ENCODE results near the gene SLC35A1. TPM values are rescaled to one million over a fixed set of nuclear protein-coding genes. Genes with fewer than 3 reads are reported as not detected.

SLC35A1 gene
- total RNA-seq, 4 donors from 2014 or later: 8.0 to 43.3 (median 22.7) TPM

- intact Hi-C loops (cut with DNase I; ENCODE audit: low total_unique reads): no loop called here
- Histone ChIP-seq H3K27ac (no peak overlapping the region), H3K4me1 (no peaks in the 10 kb centered on the region), H3K27me3 (no peaks in the 10 kb centered on the region), H3K9me3 (no peaks in the 10 kb centered on the region), H3K4me3 (no peak overlapping the region), H3K36me3 (peaks cover 0 to 47% (median 20%) of the 10 kb centered on the region in 4 donors)
- DNase-seq: no peak
- TF ChIP-seq POLR2A (IDR thresholded peaks at IDR 0.05) (no peak), POLR2AphosphoS5 (IDR thresholded peaks at IDR 0.05) (no peak), CTCF (IDR thresholded peaks at IDR 0.05) (no peak), EP300 (IDR thresholded peaks at IDR 0.05; ENCODE audit: low read depth) (no peak)
- WGBS, 2 donors (ENCODE audit: low coverage in 1 of 2): 93 to 95% methylated on average over 4 of the region's 4 CpGs
- in situ Hi-C loops (cut with MboI; ENCODE audit: low pct_ligation_motif_present in 1 of 4, low pct_unique_long_range_greater_than_20kb in 1 of 4, low sequenced_read_pairs in 3 of 4): no loop called here
Measured at GRCh38 chr6:87543696-87544473, 71.1 kb downstream of the SLC35A1 start.

- TF ChIP-seq POLR2AphosphoS5 (IDR thresholded peaks at IDR 0.05) (no peak), CTCF (IDR thresholded peaks at IDR 0.05) (no peak), EP300 (IDR thresholded peaks at IDR 0.05; ENCODE audit: low read depth) (no peak)
- no peak overlapping the region for H3K4me3 ChIP-seq
- intact Hi-C loops (cut with DNase I; ENCODE audit: low total_unique reads): no loop called here
- DNase-seq: no peak
- no peak overlapping the region for H3K27ac ChIP-seq
- in situ Hi-C loops (cut with MboI; ENCODE audit: low pct_ligation_motif_present in 1 of 4, low pct_unique_long_range_greater_than_20kb in 1 of 4, low sequenced_read_pairs in 3 of 4): no loop called here
- H3K9me3 ChIP-seq: no peaks in the 10 kb centered on the region
- no peaks in the 10 kb centered on the region for H3K27me3 ChIP-seq
- H3K36me3 ChIP-seq: peaks cover 0 to 51% (median 21%) of the 10 kb centered on the region in 4 donors
- H3K4me1 ChIP-seq: no peaks in the 10 kb centered on the region
- WGBS, 2 donors (ENCODE audit: low coverage in 1 of 2): 60 to 70% methylated on average over 1 of the region's 1 CpG
Measured at GRCh38 chr6:87544474-87544735, 71.6 kb downstream of the SLC35A1 start.

- H3K36me3 ChIP-seq: peaks cover 0 to 41% (median 14%) of the 10 kb centered on the region in 4 donors
- H3K4me1 ChIP-seq: no peaks in the 10 kb centered on the region
- intact Hi-C loops (cut with DNase I; ENCODE audit: low total_unique reads): no loop called here
- WGBS, 2 donors (ENCODE audit: low coverage in 1 of 2): 87 to 100% methylated on average over 1 to 2 of the region's 2 CpGs
- H3K27ac ChIP-seq: no peak overlapping the region
- TF ChIP-seq EP300 (IDR thresholded peaks at IDR 0.05; ENCODE audit: low read depth) (no peak), CTCF (IDR thresholded peaks at IDR 0.05) (no peak), POLR2A (IDR thresholded peaks at IDR 0.05) (no peak), POLR2AphosphoS5 (IDR thresholded peaks at IDR 0.05) (no peak)
- DNase-seq: no peak
- in situ Hi-C loops (cut with MboI; ENCODE audit: low pct_ligation_motif_present in 1 of 4, low pct_unique_long_range_greater_than_20kb in 1 of 4, low sequenced_read_pairs in 3 of 4): no loop called here
- H3K4me3 ChIP-seq: no peak overlapping the region
- H3K9me3 ChIP-seq: no peaks in the 10 kb centered on the region
- no peaks in the 10 kb centered on the region for H3K27me3 ChIP-seq
Measured at GRCh38 chr6:87551799-87552198, 79.0 kb downstream of the SLC35A1 start.

GRCh38 chr6:87553159-87553765, 80.5 kb downstream of the SLC35A1 start:
- DNase-seq: no peak
- Histone ChIP-seq H3K4me1 (no peaks in the 10 kb centered on the region), H3K27me3 (no peaks in the 10 kb centered on the region), H3K27ac (no peak overlapping the region), H3K36me3 (peaks cover 0 to 30% (median 8%) of the 10 kb centered on the region in 4 donors), H3K4me3 (no peak overlapping the region), H3K9me3 (no peaks in the 10 kb centered on the region)
- intact Hi-C loops (cut with DNase I; ENCODE audit: low total_unique reads): no loop called here
- TF ChIP-seq EP300 (IDR thresholded peaks at IDR 0.05; ENCODE audit: low read depth) (no peak), POLR2A (IDR thresholded peaks at IDR 0.05) (no peak), CTCF (IDR thresholded peaks at IDR 0.05) (no peak), POLR2AphosphoS5 (IDR thresholded peaks at IDR 0.05) (no peak)
- in situ Hi-C loops (cut with MboI; ENCODE audit: low pct_ligation_motif_present in 1 of 4, low pct_unique_long_range_greater_than_20kb in 1 of 4, low sequenced_read_pairs in 3 of 4): no loop called here
- WGBS, 2 donors (ENCODE audit: low coverage in 1 of 2): 93% methylated on average over 3 to 4 of the region's 4 CpGs

All from transverse colon (tissue), 4 donors.